ENCODE data around the gene PRKG1.

GRCh38 chr10:51630640-51631005 lies 556.3 kb downstream of the PRKG1 start:
- no peak for TF ChIP-seq CEBPB (IDR thresholded peaks at IDR 0.05)
- no peak for TF ChIP-seq YY1 (IDR thresholded peaks at IDR 0.05; ENCODE audit: low read depth)
- no peak for TF ChIP-seq FOXM1 (IDR thresholded peaks at IDR 0.05; ENCODE audit: borderline replicate concordance, low read depth)
- TF ChIP-seq EP300 (IDR thresholded peaks at IDR 0.05; ENCODE audit: borderline replicate concordance), result no peak
- TF ChIP-seq MAX (IDR thresholded peaks at IDR 0.05), result no peak
- no peak for TF ChIP-seq CREB1 (IDR thresholded peaks at IDR 0.05; ENCODE audit: low read depth)
- no peak for TF ChIP-seq RAD21 (IDR thresholded peaks at IDR 0.05; ENCODE audit: low read depth)
- TF ChIP-seq, protein P1, sequence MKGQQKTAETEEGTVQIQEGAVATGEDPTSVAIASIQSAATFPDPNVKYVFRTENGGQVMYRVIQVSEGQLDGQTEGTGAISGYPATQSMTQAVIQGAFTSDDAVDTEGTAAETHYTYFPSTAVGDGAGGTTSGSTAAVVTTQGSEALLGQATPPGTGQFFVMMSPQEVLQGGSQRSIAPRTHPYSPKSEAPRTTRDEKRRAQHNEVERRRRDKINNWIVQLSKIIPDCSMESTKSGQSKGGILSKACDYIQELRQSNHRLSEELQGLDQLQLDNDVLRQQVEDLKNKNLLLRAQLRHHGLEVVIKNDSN (IDR thresholded peaks at IDR 0.05), result no peak
- TF ChIP-seq TCF12 (IDR thresholded peaks at IDR 0.05; ENCODE audit: low read depth), result no peak
- TF ChIP-seq, protein P2, sequence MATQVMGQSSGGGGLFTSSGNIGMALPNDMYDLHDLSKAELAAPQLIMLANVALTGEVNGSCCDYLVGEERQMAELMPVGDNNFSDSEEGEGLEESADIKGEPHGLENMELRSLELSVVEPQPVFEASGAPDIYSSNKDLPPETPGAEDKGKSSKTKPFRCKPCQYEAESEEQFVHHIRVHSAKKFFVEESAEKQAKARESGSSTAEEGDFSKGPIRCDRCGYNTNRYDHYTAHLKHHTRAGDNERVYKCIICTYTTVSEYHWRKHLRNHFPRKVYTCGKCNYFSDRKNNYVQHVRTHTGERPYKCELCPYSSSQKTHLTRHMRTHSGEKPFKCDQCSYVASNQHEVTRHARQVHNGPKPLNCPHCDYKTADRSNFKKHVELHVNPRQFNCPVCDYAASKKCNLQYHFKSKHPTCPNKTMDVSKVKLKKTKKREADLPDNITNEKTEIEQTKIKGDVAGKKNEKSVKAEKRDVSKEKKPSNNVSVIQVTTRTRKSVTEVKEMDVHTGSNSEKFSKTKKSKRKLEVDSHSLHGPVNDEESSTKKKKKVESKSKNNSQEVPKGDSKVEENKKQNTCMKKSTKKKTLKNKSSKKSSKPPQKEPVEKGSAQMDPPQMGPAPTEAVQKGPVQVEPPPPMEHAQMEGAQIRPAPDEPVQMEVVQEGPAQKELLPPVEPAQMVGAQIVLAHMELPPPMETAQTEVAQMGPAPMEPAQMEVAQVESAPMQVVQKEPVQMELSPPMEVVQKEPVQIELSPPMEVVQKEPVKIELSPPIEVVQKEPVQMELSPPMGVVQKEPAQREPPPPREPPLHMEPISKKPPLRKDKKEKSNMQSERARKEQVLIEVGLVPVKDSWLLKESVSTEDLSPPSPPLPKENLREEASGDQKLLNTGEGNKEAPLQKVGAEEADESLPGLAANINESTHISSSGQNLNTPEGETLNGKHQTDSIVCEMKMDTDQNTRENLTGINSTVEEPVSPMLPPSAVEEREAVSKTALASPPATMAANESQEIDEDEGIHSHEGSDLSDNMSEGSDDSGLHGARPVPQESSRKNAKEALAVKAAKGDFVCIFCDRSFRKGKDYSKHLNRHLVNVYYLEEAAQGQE (IDR thresholded peaks at IDR 0.05; ENCODE audit: low read depth), result no peak

Data from Ishikawa (cell line).